K562 (cell line): ENCODE data around the gene HPCA. TPM values are rescaled to one million over a fixed set of nuclear protein-coding genes. Genes with fewer than 3 reads are reported as not detected.
A peak's percentile ranks its signal among the peaks of the same experiment; 100 is the strongest.

Experiments
- ATAC-seq: fragments of 200-7000 bp; cut with Tn5 transposase; 3 replicates; pipeline ENCODE4 v1.9.1; 2020; ENCODE audit warnings: moderate library complexity
- Bru-seq: library from RNA; stranded (reverse); fragments of 400-500 nt; gene quantifications from one replicate; lab custom pipeline; 2021; lab: Mats Ljungman, UMichigan
- BruChase-seq, 2 experiments: library from RNA; stranded (reverse); fragments of 400-500 nt; gene quantifications; one replicate each; lab custom pipeline; 2021; lab: Mats Ljungman, UMichigan
- BruUV-seq: library from RNA; stranded (reverse); fragments of 400-500 nt; replicated peaks from 2 replicates; lab custom pipeline; 2021; lab: Mats Ljungman, UMichigan
- CTCF ChIA-PET: fragments of 300-600 bp; formaldehyde crosslinking; extraction: SDS; loops from one replicate; lab custom pipeline; 2021; ENCODE audit warnings: low intra/inter-chr PET ratio; lab: Yijun Ruan, JAX
- POLR2A ChIA-PET: fragments of 300-600, 350-650 bp; sonication (Branson Sonifier 250); formaldehyde crosslinking; extraction: SDS; loops from one replicate; lab custom pipeline; 2021; ENCODE audit warnings: antibody characterized with exemption, inconsistent platforms; lab: Yijun Ruan, JAX
- DNase-seq, 4 experiments: peaks; one replicate each; pipeline versions ENCODE4 v3.0.0 to v3.0.0-alpha.2; 2011 to 2018; ENCODE audit warnings: low spot score in 3 of 4, mixed read lengths in 3 of 4; ENCODE audit errors: extremely low read depth in 1 of 4
- FAIRE-seq: peaks from 2 replicates; lab custom pipeline; 2011; peaks lifted over from hg19 to GRCh38; lab: Jason Lieb, UNC
- H2AFZ ChIP-seq: 2 replicates; pipeline ENCODE4 v1.6.0; 2011; ENCODE audit warnings: low read depth, low read length, control low read depth, inconsistent platforms
- H3K27ac ChIP-seq: fragments of 200-600 bp; 3 replicates; pipeline ENCODE4 v1.8.0; 2011; ENCODE audit warnings: low read depth, mild to moderate bottlenecking, control low read depth, inconsistent platforms, low read length, moderate library complexity, mixed read lengths; ENCODE audit errors: extremely low read depth
- H3K27me3 ChIP-seq, 2 experiments: fragments of 300-600 bp in 1 of 2; 2 replicates in 1 of 2; 3 replicates in 1 of 2; pipeline versions ENCODE4 v1.6.0 to v1.8.0; 2011; ENCODE audit warnings: inconsistent platforms in 2 of 2, low read length in 2 of 2, mild to moderate bottlenecking in 1 of 2, mixed read lengths in 1 of 2, moderate library complexity in 1 of 2; ENCODE audit not compliant: control insufficient read depth in 2 of 2, insufficient read depth in 2 of 2
- H3K36me3 ChIP-seq: fragments of 300-600 bp; 3 replicates; pipeline ENCODE4 v1.8.0; 2011; ENCODE audit warnings: mild to moderate bottlenecking, low read length, inconsistent platforms; ENCODE audit not compliant: control insufficient read depth, insufficient read depth
- H3K4me1 ChIP-seq, 2 experiments: fragments of 200-600 bp in 1 of 2; replicated peaks in 1 of 2; 2 replicates in 1 of 2; 3 replicates in 1 of 2; pipeline versions ENCODE4 v1.5.1 to v1.8.0; 2011; ENCODE audit warnings: inconsistent platforms in 2 of 2, low read length in 2 of 2, mild to moderate bottlenecking in 1 of 2, mixed read lengths in 1 of 2, moderate library complexity in 1 of 2; ENCODE audit not compliant: control insufficient read depth in 2 of 2, insufficient read depth in 2 of 2
- H3K4me2 ChIP-seq: 2 replicates; pipeline ENCODE4 v1.6.1; 2011; ENCODE audit warnings: low read length, control low read depth, inconsistent platforms, mixed read lengths; ENCODE audit not compliant: insufficient read depth
- H3K4me3 ChIP-seq: fragments of 200-600 bp; sonication (generic), shearing (Covaris generic); 2 replicates; pipeline ENCODE4 v1.5.1; 2016; ENCODE audit warnings: control low read depth, inconsistent platforms
- H3K79me2 ChIP-seq: fragments of 200-600 bp; 3 replicates; pipeline ENCODE4 v1.8.0; 2011; ENCODE audit warnings: low read length, inconsistent platforms; ENCODE audit not compliant: control insufficient read depth, insufficient read depth
- H3K9ac ChIP-seq, 2 experiments: 2 replicates each; pipeline versions ENCODE4 v1.6.0 to v1.6.1; 2011; ENCODE audit warnings: low read depth in 2 of 2, low read length in 2 of 2, control low read depth in 1 of 2, inconsistent platforms in 1 of 2, mild to moderate bottlenecking in 1 of 2, mixed read lengths in 1 of 2; ENCODE audit not compliant: insufficient read depth in 1 of 2
- H3K9me1 ChIP-seq: one replicate; pipeline ENCODE4 v1.6.0; 2011; ENCODE audit warnings: inconsistent platforms, mild to moderate bottlenecking, low read length, moderate library complexity; ENCODE audit not compliant: control insufficient read depth, insufficient read depth
- H3K9me3 ChIP-seq: replicated peaks from 2 replicates; pipeline ENCODE4 v1.5.1; 2011; ENCODE audit warnings: low read depth, low read length, inconsistent platforms; ENCODE audit not compliant: control insufficient read depth, insufficient read depth
- H4K20me1 ChIP-seq: replicated peaks from 2 replicates; pipeline ENCODE4 v1.6.1; 2011; ENCODE audit warnings: low read length, inconsistent platforms, mixed read lengths; ENCODE audit not compliant: control insufficient read depth, insufficient read depth
- ARHGAP35 ChIP-seq: fragments of 450-650 bp; IDR thresholded peaks from 2 replicates; pipeline ENCODE4 v1.6.1; 2018; ENCODE audit not compliant: partially characterized antibody
- BDP1 ChIP-seq: IDR thresholded peaks from 3 replicates; pipeline ENCODE4 v1.6.1; 2011; ENCODE audit not compliant: insufficient read length, insufficient read depth
- DIDO1 ChIP-seq: fragments of 450-650 bp; IDR thresholded peaks from 2 replicates; pipeline ENCODE4 v1.6.1; 2016; ENCODE audit warnings: low read depth, missing biosample characterization, missing genetic modification characterization
- ETV5 ChIP-seq: sonication (generic); formaldehyde crosslinking; IDR thresholded peaks from 2 replicates; pipeline ENCODE4 v1.4.0; 2020; ENCODE audit warnings: low read depth, mild to moderate bottlenecking, missing genetic modification reagents
- GTF2F1 ChIP-seq: IDR thresholded peaks from 2 replicates; pipeline ENCODE4 v1.6.1; 2011; ENCODE audit warnings: low read depth, low read length, improper control_type of control experiment
- HLTF ChIP-seq: fragments of 450-650 bp; IDR thresholded peaks from 2 replicates; pipeline ENCODE4 v1.6.1; 2016
- NR1H2 ChIP-seq: sonication (generic); formaldehyde crosslinking; IDR thresholded peaks from 2 replicates; pipeline ENCODE4 v1.4.0; 2020; ENCODE audit warnings: mild to moderate bottlenecking, missing genetic modification reagents
- PHF8 ChIP-seq: fragments of 200-600 bp; sonication (generic); IDR thresholded peaks from 2 replicates; pipeline ENCODE4 v1.6.1; 2012; ENCODE audit warnings: mixed run types, mild to moderate bottlenecking, inconsistent platforms, low read length, moderate library complexity, borderline replicate concordance
- SIN3B ChIP-seq: fragments of 450-650 bp; IDR thresholded peaks from 2 replicates; pipeline ENCODE4 v1.6.1; 2017; ENCODE audit warnings: low read depth, mild to moderate bottlenecking, moderate library complexity
- SRF ChIP-seq, 2 experiments: fragments of 250-450, 450-650 bp in 1 of 2; sonication (Bioruptor Pico) in 1 of 2; sonication (generic) in 1 of 2; formaldehyde crosslinking; IDR thresholded peaks; 2 replicates each; pipeline versions ENCODE4 v1.5.0 to v1.5.1; 2020 to 2022; ENCODE audit warnings: mild to moderate bottlenecking in 1 of 2, missing genetic modification reagents in 1 of 2
- TAF15 ChIP-seq: fragments of 200-400 bp; formaldehyde crosslinking; IDR thresholded peaks from 2 replicates; pipeline ENCODE4 v1.6.1; 2017; ENCODE audit warnings: mild to moderate bottlenecking, low read depth, low read length, moderate library complexity
- TRIM24 ChIP-seq, 2 experiments: fragments of 450-650 bp; IDR thresholded peaks; 2 replicates each; pipeline ENCODE4 v1.6.1; 2016
- YBX1 ChIP-seq: fragments of 450-650 bp; IDR thresholded peaks from 2 replicates; pipeline ENCODE4 v1.7.1; 2016; ENCODE audit warnings: mild to moderate bottlenecking
- ZBTB1 ChIP-seq: sonication (generic); formaldehyde crosslinking; IDR thresholded peaks from 2 replicates; pipeline ENCODE4 v1.8.1; 2023; ENCODE audit warnings: missing genetic modification reagents, low read depth, mild to moderate bottlenecking, borderline replicate concordance
- ZFX ChIP-seq: sonication (generic); formaldehyde crosslinking; IDR thresholded peaks from 2 replicates; pipeline ENCODE4 v1.8.0; 2022; ENCODE audit warnings: mild to moderate bottlenecking, missing genetic modification reagents, moderate library complexity
- ZNF133 ChIP-seq: fragments of 250-450 bp; sonication (Bioruptor Pico); IDR thresholded peaks from 2 replicates; pipeline ENCODE4 v1.4.0; 2020; ENCODE audit warnings: mild to moderate bottlenecking
- ZNF23 ChIP-seq: fragments of 250-450 bp; sonication (Bioruptor Pico); IDR thresholded peaks from 2 replicates; pipeline ENCODE4 v1.4.0; 2020; ENCODE audit warnings: mild to moderate bottlenecking
- WGBS: fragments of 100-300 bp; shearing (Covaris generic); methylation state at CpG from one replicate; pipeline ENCODE4 v1.1.6; 2016; ENCODE audit warnings: low coverage, mixed read lengths; ENCODE audit not compliant: insufficient coverage; ENCODE audit errors: missing lambda C conversion rate; 5-methylcytosine and 5-hydroxymethylcytosine counted together
- in situ Hi-C: fragments of 300-500 bp; cut with MboI; formaldehyde crosslinking; loops from 4 replicates; pipeline ENCODE4 v1.15.0; 2018; ENCODE audit warnings: inconsistent platforms, mixed read lengths
- intact Hi-C: fragments of 100-400 bp; cut with micrococcal nuclease; formaldehyde crosslinking; loops from 2 replicates; pipeline ENCODE4 v1.14.2; 2022
- long read RNA-seq, 3 experiments: library from polyadenylated mRNA in 2 of 3; library from RNA in 1 of 3; unstranded in 2 of 3; stranded (forward) in 1 of 3; transcript quantifications; one replicate each; pipeline ENCODE4 v2.0.0, GENCODE V29; 2019 to 2022
- polyA minus RNA-seq, 3 experiments: library from RNA; depleted of rRNA, polyadenylated mRNA; stranded (reverse); fragments of >200 nt; gene quantifications; 2 replicates each; pipeline ENCODE4 v1.2.3, GENCODE V29; 2011
- polyA plus RNA-seq, 8 experiments: library from polyadenylated mRNA; depleted of rRNA in 4 of 8; stranded (reverse) in 5 of 8; unstranded in 3 of 8; fragments of >200 nt; fragmentation: Nextera tagmentation in 2 of 8; fragmentation: Illumina TruSeq in 1 of 8; extraction: Ambion mirVana in 2 of 8; extraction: Trizol in 1 of 8; gene quantifications; 2 replicates each; pipeline versions ENCODE4 v1.2.1 to v1.2.3, GENCODE V29; 2011 to 2014; ENCODE audit warnings: inconsistent platforms in 1 of 8, missing spikeins in 1 of 8
- total RNA-seq, 7 experiments: library from RNA; depleted of rRNA in 6 of 7; stranded (reverse); fragments of >200 nt in 6 of 7; fragmentation: Illumina TruSeq in 2 of 7; extraction: Trizol in 2 of 7; gene quantifications; 2 replicates each; pipeline versions ENCODE4 v1.2.1 to v1.2.3, GENCODE V29; 2011 to 2021; ENCODE audit warnings: low replicate concordance in 1 of 7
- TF ChIP-seq, protein P1 (sequence below): sonication (generic); formaldehyde crosslinking; IDR thresholded peaks from 2 replicates; pipeline ENCODE4 v1.8.1; 2023; ENCODE audit warnings: mild to moderate bottlenecking, missing genetic modification reagents

The HPCA gene
- not detected in 2 replicates for total RNA-seq (2011; cell fraction: chromatin; rRNA removed; ENCODE audit: low replicate concordance)
- not detected in 2 replicates for total RNA-seq (2011; cell fraction: nucleolus; rRNA removed)
- not detected in 2 replicates for total RNA-seq (2011; cell fraction: nucleoplasm; rRNA removed)
- total RNA-seq (2014; rRNA removed) = not detected in 2 replicates
- total RNA-seq (2014; rRNA removed; fragmentation: Illumina TruSeq; extraction: Trizol) = not detected in 2 replicates
- total RNA-seq (2015; rRNA removed; fragmentation: Illumina TruSeq; extraction: Trizol) = not detected in 2 replicates
- total RNA-seq (2021) = not detected in 2 replicates
- polyA plus RNA-seq (2011; rRNA removed) = not detected in 2 replicates
- not detected in 2 replicates for polyA plus RNA-seq (2011; cell fraction: cytosol; rRNA removed)
- not detected in 2 replicates for polyA plus RNA-seq (2011; cell fraction: nucleus; rRNA removed)
- 0.22 and 0.44 TPM in 2 replicates for polyA plus RNA-seq (2012)
- not detected in 2 replicates for polyA plus RNA-seq (2014; fragmentation: Illumina TruSeq; extraction: Trizol)
- polyA plus RNA-seq (2014; fragmentation: Nextera tagmentation; extraction: Ambion mirVana) = not detected
- not detected in 2 replicates for polyA plus RNA-seq (2014; rRNA removed)
- polyA minus RNA-seq (2011; rRNA and poly(A)+ RNA removed) = not detected in 2 replicates
- polyA minus RNA-seq (2011; cell fraction: cytosol; rRNA and poly(A)+ RNA removed) = not detected in 2 replicates
- not detected in 2 replicates for polyA minus RNA-seq (2011; cell fraction: nucleus; rRNA and poly(A)+ RNA removed)
- percentile 10 among the genes with signal in this experiment for Bru-seq, nascent RNA
- BruChase-seq, experiment 1, labeled RNA remaining after a 2-hour chase = not detected
- BruChase-seq, experiment 2, labeled RNA remaining after a 6-hour chase = percentile 18 among the genes with signal in this experiment
- long read RNA-seq, experiment 1, partial matches to known transcripts = 0 of 1 reads
- long read RNA-seq, experiment 1, other reads (novel, unspliced or antisense) = 1 of 1 reads
- long read RNA-seq, experiment 2 = 0 reads
- long read RNA-seq, experiment 3 = 0 reads

- Histone ChIP-seq H3K9me3 (no peaks in the 10 kb centered on the region), H3K4me1 (peaks cover 0 to 25% of the 10 kb centered on the region in 2 experiments; a peak in 3 of 5 replicates), H3K4me3 (peak within 1 kb of the TSS; percentile 20; the same call in 1 of the 2 replicates), H3K79me2 (no peaks in the 10 kb centered on the region), H3K27me3 (peaks cover 9 to 57% of the 10 kb centered on the region in 2 experiments; a peak in 4 of 5 replicates), H2AFZ (no peak within 1 kb of the TSS), H3K9ac (no peak within 1 kb of the TSS), H3K36me3 (no peaks in the 10 kb centered on the region), H3K4me2 (no peak within 1 kb of the TSS), H4K20me1 (peaks cover 42% of the 10 kb centered on the region), H3K9me1 (no peaks in the 10 kb centered on the region), H3K27ac (no peak within 1 kb of the TSS; the same call in 2 of the 3 replicates)
- peak; percentile 97 for ATAC-seq
- in situ Hi-C loops = loop anchor here (25.0 kb wide), 1 partner anchor 726 kb away; no protein-coding TSS in a partner anchor
- POLR2A ChIA-PET = interaction anchor here (0.6 to 1.2 kb wide), 5 partner anchors 11 to 455 kb away, joined by 3 read pairs; no protein-coding TSS in a partner anchor
- CTCF ChIA-PET = interaction anchor here (0.6 to 1.2 kb wide), 6 partner anchors 9 to 486 kb away, joined by 3 to 5 read pairs (median 4); no protein-coding TSS in a partner anchor
- 17% methylated on average over 21 of the region's 79 CpGs for WGBS
- intact Hi-C loops = no loop called here
- peak; percentile 88 to 96 (median 93) for DNase-seq
- BruUV-seq = no TSS peak
- FAIRE-seq = peak; percentile 35
- TF ChIP-seq TRIM24 (IDR thresholded peaks at IDR 0.05) (0 out of 4 replicates have a peak, but pooled peaks of 1 of the 2 experiments have one; percentile 50), PHF8 (no peak), ZNF23 (CRISPR knock-in tag) (peak; percentile 37; the same call in 1 of the 2 replicates), ZBTB1 (CRISPR knock-in tag) (peak; percentile 98), TAF15 (no peak), ETV5 (CRISPR knock-in tag) (peak; percentile 96), ARHGAP35 (no peak), DIDO1 (peak; percentile 51; the same call in 1 of the 2 replicates), SRF (CRISPR knock-in tag; IDR thresholded peaks at IDR 0.05) (peak in 1 of 2 experiments; percentile 95; a peak in 2 of 4 replicates), ZNF133 (CRISPR knock-in tag) (no peak), GTF2F1 (no peak), SIN3B (no peak), YBX1 (no peak), BDP1 (no peak), HLTF (no peak), ZFX (peak; percentile 73), NR1H2 (CRISPR knock-in tag) (peak; percentile 99)
- TF ChIP-seq, protein P1, sequence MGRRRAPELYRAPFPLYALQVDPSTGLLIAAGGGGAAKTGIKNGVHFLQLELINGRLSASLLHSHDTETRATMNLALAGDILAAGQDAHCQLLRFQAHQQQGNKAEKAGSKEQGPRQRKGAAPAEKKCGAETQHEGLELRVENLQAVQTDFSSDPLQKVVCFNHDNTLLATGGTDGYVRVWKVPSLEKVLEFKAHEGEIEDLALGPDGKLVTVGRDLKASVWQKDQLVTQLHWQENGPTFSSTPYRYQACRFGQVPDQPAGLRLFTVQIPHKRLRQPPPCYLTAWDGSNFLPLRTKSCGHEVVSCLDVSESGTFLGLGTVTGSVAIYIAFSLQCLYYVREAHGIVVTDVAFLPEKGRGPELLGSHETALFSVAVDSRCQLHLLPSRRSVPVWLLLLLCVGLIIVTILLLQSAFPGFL (CRISPR knock-in tag) = peak; percentile 96; the same call in 1 of the 2 replicates
Measured at GRCh38 chr1:32886004-32886827, at the start of gene HPCA. Gene HPCA (plus strand): TSS chr1:32886491. CDS start chr1:32888899, 2,408 bp downstream.
